ENCODE measurements around the gene MAP3K2. TPM values are rescaled to one million over a fixed set of nuclear protein-coding genes. Genes with fewer than 3 reads are reported as not detected.

MAP3K2 gene
- total RNA-seq, 4 donors from 2014 or later: 84.8 to 118 (median 92.8) TPM

GRCh38 chr2:127386764-127387654 lies 766 bp downstream of the MAP3K2 start:
- peak in 1 of 2 donors; percentile 2 for TF ChIP-seq POLR2A (IDR thresholded peaks at IDR 0.05)
- TF ChIP-seq CTCF (IDR thresholded peaks at IDR 0.05): no peak
- peak overlapping the region; percentile 74 to 96 (median 75) for H3K4me3 ChIP-seq (replicated peaks in 1 of 3)
- intact Hi-C loops (cut with DNase I): no loop called here
- 4 to 5% methylated on average over 10 to 11 of the region's 58 CpGs for WGBS, 2 donors
- peaks cover 21 to 43% of the 10 kb centered on the region in 2 donors for H3K4me1 ChIP-seq
- H3K36me3 ChIP-seq: no peaks in the 10 kb centered on the region
- no peaks in the 10 kb centered on the region for H3K9me3 ChIP-seq
- peak overlapping the region; percentile 99 to 100 (median 100) for H3K27ac ChIP-seq
- DNase-seq: peak; percentile 86 to 89
- no peaks in the 10 kb centered on the region for H3K27me3 ChIP-seq

GRCh38 chr2:127386246-127386645 lies 1.5 kb downstream of the MAP3K2 start:
- TF ChIP-seq POLR2A (IDR thresholded peaks at IDR 0.05) (no peak), CTCF (IDR thresholded peaks at IDR 0.05) (no peak)
- DNase-seq: no peak
- H3K9me3 ChIP-seq: no peaks in the 10 kb centered on the region
- peaks cover 21 to 50% of the 10 kb centered on the region in 2 donors for H3K4me1 ChIP-seq
- intact Hi-C loops (cut with DNase I): no loop called here
- H3K36me3 ChIP-seq: no peaks in the 10 kb centered on the region
- no peaks in the 10 kb centered on the region for H3K27me3 ChIP-seq
- 76 to 84% methylated on average over 4 of the region's 4 CpGs for WGBS, 2 donors
- peak overlapping the region; percentile 99 to 100 (median 100) for H3K27ac ChIP-seq
- peak overlapping the region in 1 of 3 donors; percentile 74 for H3K4me3 ChIP-seq (replicated peaks in 1 of 3)

GRCh38 chr2:127384529-127384928 lies 3.2 kb downstream of the MAP3K2 start:
- H3K27ac ChIP-seq: peak overlapping the region in 1 of 3 donors; percentile 3
- no peaks in the 10 kb centered on the region for H3K9me3 ChIP-seq
- peaks cover 21 to 55% of the 10 kb centered on the region in 2 donors for H3K4me1 ChIP-seq
- DNase-seq: no peak
- intact Hi-C loops (cut with DNase I): no loop called here
- no peak overlapping the region for H3K4me3 ChIP-seq (replicated peaks in 1 of 3)
- WGBS, 2 donors: 88 to 93% methylated on average over 6 of the region's 6 CpGs
- no peak for TF ChIP-seq CTCF (IDR thresholded peaks at IDR 0.05)
- TF ChIP-seq POLR2A (IDR thresholded peaks at IDR 0.05): no peak
- H3K27me3 ChIP-seq: no peaks in the 10 kb centered on the region
- H3K36me3 ChIP-seq: no peaks in the 10 kb centered on the region

GRCh38 chr2:127382831-127383230 lies 4.9 kb downstream of the MAP3K2 start:
- Histone ChIP-seq H3K36me3 (no peaks in the 10 kb centered on the region), H3K27ac (peak overlapping the region in 2 of 3 donors; percentile 3 to 26), H3K4me1 (peaks cover 16 to 48% of the 10 kb centered on the region in 2 donors), H3K4me3 (replicated peaks in 1 of 3) (no peak overlapping the region), H3K27me3 (no peaks in the 10 kb centered on the region), H3K9me3 (no peaks in the 10 kb centered on the region)
- 40 to 61% methylated on average over 3 of the region's 3 CpGs for WGBS, 2 donors
- TF ChIP-seq POLR2A (IDR thresholded peaks at IDR 0.05) (no peak), CTCF (IDR thresholded peaks at IDR 0.05) (no peak)
- intact Hi-C loops (cut with DNase I): no loop called here
- DNase-seq: peak; percentile 72 to 76

- 81 to 85% methylated on average over 5 of the region's 5 CpGs for WGBS, 2 donors
- Histone ChIP-seq H3K27ac (no peak overlapping the region), H3K36me3 (no peaks in the 10 kb centered on the region), H3K4me1 (peaks cover 15 to 49% of the 10 kb centered on the region in 2 donors), H3K27me3 (no peaks in the 10 kb centered on the region), H3K9me3 (no peaks in the 10 kb centered on the region), H3K4me3 (replicated peaks in 1 of 3) (no peak overlapping the region)
- intact Hi-C loops (cut with DNase I): no loop called here
- no peak for TF ChIP-seq CTCF (IDR thresholded peaks at IDR 0.05)
- TF ChIP-seq POLR2A (IDR thresholded peaks at IDR 0.05): no peak
- DNase-seq: no peak
These were observed 6.0 kb downstream of the MAP3K2 start for GRCh38 chr2:127381762-127382161.

Data from thyroid gland (tissue), 4 donors.